Gastroesophageal sphincter (tissue), 4 donors: ENCODE data around the gene KCNE4. TPM values are rescaled to one million over a fixed set of nuclear protein-coding genes. Genes with fewer than 3 reads are reported as not detected.

Source experiments
- ATAC-seq: fragments of 150-250 bp; one replicate; pipeline ENCODE4 v1.9.1; 2016; ENCODE audit warnings: mild to moderate bottlenecking, moderate library complexity
- H3K27ac ChIP-seq, 4 donors: fragments of 200-600 bp; sonication (generic) in 3 of 4; 1 replicate in 3 of 4; 2 replicates in 1 of 4; pipeline ENCODE4 v1.5.1; 2016 to 2019
- H3K27me3 ChIP-seq: fragments of 200-600 bp; sonication (generic); one replicate; pipeline ENCODE4 v1.5.1; 2019
- H3K36me3 ChIP-seq, 2 donors: fragments of 200-600 bp; sonication (generic); one replicate each; pipeline ENCODE4 v1.5.1; 2019; ENCODE audit warnings: control low read depth in 1 of 2
- H3K4me1 ChIP-seq, 3 donors: fragments of 200-600 bp; sonication (generic); 1 replicate in 2 of 3; 2 replicates in 1 of 3; pipeline ENCODE4 v1.5.1; 2016 to 2019; ENCODE audit warnings: control low read depth in 2 of 3
- H3K4me3 ChIP-seq, 2 donors: fragments of 200-600 bp; sonication (generic); one replicate each; pipeline ENCODE4 v1.5.1; 2019; ENCODE audit warnings: mild to moderate bottlenecking in 1 of 2, moderate library complexity in 1 of 2
- H3K9me3 ChIP-seq, 3 donors: fragments of 200-600 bp; sonication (generic); one replicate each; pipeline ENCODE4 v1.5.1; 2017 to 2019; ENCODE audit warnings: control low read depth in 2 of 3
- CTCF ChIP-seq, 4 experiments: fragments of 200-600 bp in 2 of 4; fragments of 450-650 bp in 2 of 4; sonication (generic) in 1 of 4; IDR thresholded peaks; one replicate each; pipeline ENCODE4 v1.5.1; 2017 to 2019; ENCODE audit warnings: antibody characterized with exemption in 4 of 4, mild to moderate bottlenecking in 2 of 4, moderate library complexity in 2 of 4
- EP300 ChIP-seq: sonication (generic); formaldehyde crosslinking; IDR thresholded peaks from one replicate; pipeline ENCODE4 v1.6.1; 2017; ENCODE audit warnings: antibody characterized with exemption, mild to moderate bottlenecking
- POLR2A ChIP-seq, 2 donors: fragments of 450-650 bp; IDR thresholded peaks; one replicate each; pipeline ENCODE4 v1.6.1; 2017; ENCODE audit warnings: antibody characterized with exemption in 2 of 2, mild to moderate bottlenecking in 2 of 2, moderate library complexity in 1 of 2
- POLR2AphosphoS5 ChIP-seq: sonication (generic); formaldehyde crosslinking; IDR thresholded peaks from one replicate; pipeline ENCODE4 v1.6.1; 2017; ENCODE audit warnings: antibody characterized with exemption
- WGBS, 2 donors: methylation state at CpG; one replicate each; pipeline ENCODE4 v1.1.5; 2018; ENCODE audit warnings: low coverage in 1 of 2; 5-methylcytosine and 5-hydroxymethylcytosine counted together
- total RNA-seq, 4 donors: library from RNA; depleted of rRNA; stranded (reverse); fragments of >200 nt; gene quantifications; one replicate each; pipeline ENCODE4 v1.1.0, GENCODE V29; 2016

KCNE4 gene
- total RNA-seq, 4 donors from 2014 or later: 13.0 to 24.8 (median 20.0) TPM

- H3K27me3 ChIP-seq: no peaks in the 10 kb centered on the region
- peaks cover 0 to 13% (median 0%) of the 10 kb centered on the region in 3 donors for H3K4me1 ChIP-seq
- ATAC-seq: peak; percentile 46
- H3K27ac ChIP-seq: peak overlapping the region in 2 of 4 donors; percentile 12 to 42
- no peak overlapping the region for H3K4me3 ChIP-seq
- no peaks in the 10 kb centered on the region for H3K36me3 ChIP-seq
- TF ChIP-seq POLR2A (IDR thresholded peaks at IDR 0.05): no peak
- TF ChIP-seq EP300: no peak
- WGBS, 2 donors: 39 to 49% methylated on average over 3 to 4 of the region's 7 CpGs
- H3K9me3 ChIP-seq: no peaks in the 10 kb centered on the region
Measured at GRCh38 chr2:223093436-223094241, 41.6 kb downstream of the KCNE4 start.

- 80 to 92% methylated on average over 1 of the region's 1 CpG for WGBS, 2 donors
- H3K27me3 ChIP-seq: no peaks in the 10 kb centered on the region
- peaks cover 2 to 23% (median 4%) of the 10 kb centered on the region in 3 donors for H3K4me1 ChIP-seq
- no peak overlapping the region for H3K27ac ChIP-seq
- no peaks in the 10 kb centered on the region for H3K9me3 ChIP-seq
- no peaks in the 10 kb centered on the region for H3K36me3 ChIP-seq
- no peak for ATAC-seq
- H3K4me3 ChIP-seq: no peak overlapping the region
- no peak for TF ChIP-seq CTCF (IDR thresholded peaks at IDR 0.05)
- no peak for TF ChIP-seq EP300
- TF ChIP-seq POLR2AphosphoS5: no peak
- TF ChIP-seq POLR2A (IDR thresholded peaks at IDR 0.05): no peak
Measured at GRCh38 chr2:223095207-223095606, 43.2 kb downstream of the KCNE4 start.

GRCh38 chr2:223096235-223096970, 44.4 kb downstream of the KCNE4 start:
- WGBS, 2 donors: 17 to 44% methylated on average over 4 to 5 of the region's 5 CpGs
- H3K27me3 ChIP-seq: no peaks in the 10 kb centered on the region
- H3K27ac ChIP-seq: peak overlapping the region in 3 of 4 donors; percentile 18 to 57 (median 54)

GRCh38 chr2:223097888-223098383, 45.9 kb downstream of the KCNE4 start:
- no peak overlapping the region for H3K4me3 ChIP-seq
- no peak for ATAC-seq
- WGBS, 2 donors: 59 to 79% methylated on average over 6 of the region's 6 CpGs
- H3K36me3 ChIP-seq: no peaks in the 10 kb centered on the region
- peaks cover 13 to 50% (median 18%) of the 10 kb centered on the region in 3 donors for H3K4me1 ChIP-seq
- H3K9me3 ChIP-seq: no peaks in the 10 kb centered on the region
- no peak overlapping the region for H3K27ac ChIP-seq
- no peaks in the 10 kb centered on the region for H3K27me3 ChIP-seq
- TF ChIP-seq POLR2AphosphoS5 (no peak), POLR2A (IDR thresholded peaks at IDR 0.05) (no peak), EP300 (no peak), CTCF (IDR thresholded peaks at IDR 0.05) (no peak)

More at GRCh38 chr2:223096235-223096970, 44.4 kb downstream of the KCNE4 start:
- Histone ChIP-seq H3K9me3 (no peaks in the 10 kb centered on the region), H3K36me3 (no peaks in the 10 kb centered on the region), H3K4me1 (peaks cover 9 to 35% (median 9%) of the 10 kb centered on the region in 3 donors), H3K4me3 (no peak overlapping the region)
- no peak for ATAC-seq
- TF ChIP-seq CTCF (IDR thresholded peaks at IDR 0.05) (no peak), POLR2AphosphoS5 (no peak), POLR2A (IDR thresholded peaks at IDR 0.05) (no peak), EP300 (no peak)

- 46 to 88% methylated on average over 2 of the region's 3 CpGs for WGBS, 2 donors
- Histone ChIP-seq H3K4me3 (no peak overlapping the region), H3K4me1 (peaks cover 13 to 48% (median 18%) of the 10 kb centered on the region in 3 donors), H3K27me3 (no peaks in the 10 kb centered on the region), H3K27ac (peak overlapping the region; percentile 11 to 79 (median 73)), H3K9me3 (no peaks in the 10 kb centered on the region), H3K36me3 (no peaks in the 10 kb centered on the region)
- no peak for TF ChIP-seq POLR2AphosphoS5
- TF ChIP-seq POLR2A (IDR thresholded peaks at IDR 0.05): no peak
- TF ChIP-seq EP300: no peak
- no peak for TF ChIP-seq CTCF (IDR thresholded peaks at IDR 0.05)
- ATAC-seq: peak; percentile 9
Measured at GRCh38 chr2:223099561-223099960, 47.6 kb downstream of the KCNE4 start.
